ENCODE results near the gene NKD1.

Gene NKD1

DNA sequence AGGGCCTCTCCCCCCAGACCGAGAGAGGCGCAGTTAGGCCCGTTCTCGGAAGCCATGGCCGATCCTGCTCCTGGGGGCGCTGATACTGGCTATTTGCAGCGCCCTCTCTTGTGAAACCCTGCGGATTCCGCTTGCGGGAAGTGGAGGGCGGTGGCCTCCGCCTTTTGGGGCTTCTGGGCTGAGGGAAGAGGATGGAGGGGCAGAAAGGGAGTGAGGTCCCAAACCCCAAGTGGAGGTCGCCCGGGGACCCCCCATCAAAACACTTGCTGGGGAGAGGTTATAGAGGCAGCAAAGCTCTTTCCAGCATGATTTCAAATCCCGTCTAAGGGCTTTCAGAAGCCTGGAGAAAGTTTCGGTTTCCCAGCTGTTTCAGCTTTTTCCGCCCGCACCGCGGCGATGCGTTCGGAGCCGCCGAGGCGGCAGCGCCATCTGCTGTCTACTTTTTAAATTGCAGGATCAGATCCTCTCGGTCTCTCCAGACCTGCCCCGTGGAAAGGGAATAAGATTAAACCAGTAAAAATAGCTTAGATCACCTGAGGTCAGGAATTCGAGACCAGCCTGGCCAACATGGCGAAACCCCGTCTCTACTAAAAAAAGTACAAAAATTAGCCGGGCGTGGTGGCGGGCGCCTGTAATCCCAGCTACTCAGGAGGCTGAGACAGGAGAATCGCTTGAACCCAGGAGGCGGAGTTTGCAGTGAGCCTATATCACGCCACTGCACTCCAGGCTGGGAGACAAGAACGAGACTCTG is 117.1 kb downstream of the NKD1 start:
- TF ChIP-seq, protein P1, sequence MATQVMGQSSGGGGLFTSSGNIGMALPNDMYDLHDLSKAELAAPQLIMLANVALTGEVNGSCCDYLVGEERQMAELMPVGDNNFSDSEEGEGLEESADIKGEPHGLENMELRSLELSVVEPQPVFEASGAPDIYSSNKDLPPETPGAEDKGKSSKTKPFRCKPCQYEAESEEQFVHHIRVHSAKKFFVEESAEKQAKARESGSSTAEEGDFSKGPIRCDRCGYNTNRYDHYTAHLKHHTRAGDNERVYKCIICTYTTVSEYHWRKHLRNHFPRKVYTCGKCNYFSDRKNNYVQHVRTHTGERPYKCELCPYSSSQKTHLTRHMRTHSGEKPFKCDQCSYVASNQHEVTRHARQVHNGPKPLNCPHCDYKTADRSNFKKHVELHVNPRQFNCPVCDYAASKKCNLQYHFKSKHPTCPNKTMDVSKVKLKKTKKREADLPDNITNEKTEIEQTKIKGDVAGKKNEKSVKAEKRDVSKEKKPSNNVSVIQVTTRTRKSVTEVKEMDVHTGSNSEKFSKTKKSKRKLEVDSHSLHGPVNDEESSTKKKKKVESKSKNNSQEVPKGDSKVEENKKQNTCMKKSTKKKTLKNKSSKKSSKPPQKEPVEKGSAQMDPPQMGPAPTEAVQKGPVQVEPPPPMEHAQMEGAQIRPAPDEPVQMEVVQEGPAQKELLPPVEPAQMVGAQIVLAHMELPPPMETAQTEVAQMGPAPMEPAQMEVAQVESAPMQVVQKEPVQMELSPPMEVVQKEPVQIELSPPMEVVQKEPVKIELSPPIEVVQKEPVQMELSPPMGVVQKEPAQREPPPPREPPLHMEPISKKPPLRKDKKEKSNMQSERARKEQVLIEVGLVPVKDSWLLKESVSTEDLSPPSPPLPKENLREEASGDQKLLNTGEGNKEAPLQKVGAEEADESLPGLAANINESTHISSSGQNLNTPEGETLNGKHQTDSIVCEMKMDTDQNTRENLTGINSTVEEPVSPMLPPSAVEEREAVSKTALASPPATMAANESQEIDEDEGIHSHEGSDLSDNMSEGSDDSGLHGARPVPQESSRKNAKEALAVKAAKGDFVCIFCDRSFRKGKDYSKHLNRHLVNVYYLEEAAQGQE (IDR thresholded peaks at IDR 0.05; ENCODE audit: insufficient read depth in 1 of 2, low read depth in 2 of 2, low read length in 2 of 2), result no peak
- no peak for TF ChIP-seq TAF1 (IDR thresholded peaks at IDR 0.05; ENCODE audit: borderline replicate concordance, insufficient read depth, low read length)

DNA sequence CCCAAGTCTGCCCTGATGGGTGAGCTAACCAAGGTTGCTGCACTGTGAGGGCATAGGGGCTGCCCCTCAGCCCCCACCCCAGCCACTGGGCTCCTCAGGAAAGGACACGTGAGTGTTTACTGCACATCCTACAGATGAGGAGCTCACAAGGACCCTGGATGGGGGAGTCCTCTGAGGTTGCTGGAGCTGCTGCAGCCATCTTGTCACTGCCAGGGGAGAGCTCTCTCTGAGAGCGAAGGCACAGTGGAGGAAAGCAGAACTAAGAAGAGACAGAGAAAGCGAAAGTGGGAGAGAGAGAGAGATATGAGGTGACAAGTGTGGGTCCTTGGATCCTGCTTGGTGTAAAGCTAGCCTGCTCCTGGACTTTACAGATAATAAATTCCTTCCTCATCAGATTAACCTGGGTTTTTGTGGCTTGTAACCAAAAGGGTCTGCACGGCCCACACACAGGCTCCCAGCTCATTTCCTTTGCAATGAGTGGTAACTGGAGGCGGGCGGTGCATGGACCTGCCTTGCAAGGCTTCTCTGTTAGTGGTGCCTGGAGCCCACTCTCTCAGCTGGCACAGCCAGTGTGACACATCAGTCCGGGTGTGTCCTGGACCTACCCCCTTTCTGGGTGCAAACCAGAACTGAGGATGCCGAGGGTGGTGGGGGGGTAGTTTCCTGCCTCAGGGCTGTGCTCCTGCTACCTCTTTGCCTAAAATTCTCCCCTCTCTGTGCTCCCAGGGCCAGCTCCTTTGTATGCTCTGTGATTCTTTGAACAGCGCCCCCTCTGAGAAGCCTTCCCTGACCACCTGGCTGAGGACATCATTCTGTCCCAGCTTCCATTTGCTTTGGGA is 118.7 kb downstream of the NKD1 start:
- TF ChIP-seq, protein P1 (IDR thresholded peaks at IDR 0.05; ENCODE audit: insufficient read depth in 1 of 2, low read depth in 2 of 2, low read length in 2 of 2), result no peak
- TF ChIP-seq SIN3A (IDR thresholded peaks at IDR 0.05; ENCODE audit: borderline replicate concordance, insufficient read depth, low read length) (no peak), TAF1 (IDR thresholded peaks at IDR 0.05; ENCODE audit: borderline replicate concordance, insufficient read depth, low read length) (no peak), POLR2AphosphoS5 (IDR thresholded peaks at IDR 0.05; ENCODE audit: low read depth, low read length) (no peak), FOXP2 (optimal IDR thresholded peaks at IDR 0.05; ENCODE audit: borderline replicate concordance, extremely low read depth, extremely low read length, insufficient read depth) (no peak)

DNA sequence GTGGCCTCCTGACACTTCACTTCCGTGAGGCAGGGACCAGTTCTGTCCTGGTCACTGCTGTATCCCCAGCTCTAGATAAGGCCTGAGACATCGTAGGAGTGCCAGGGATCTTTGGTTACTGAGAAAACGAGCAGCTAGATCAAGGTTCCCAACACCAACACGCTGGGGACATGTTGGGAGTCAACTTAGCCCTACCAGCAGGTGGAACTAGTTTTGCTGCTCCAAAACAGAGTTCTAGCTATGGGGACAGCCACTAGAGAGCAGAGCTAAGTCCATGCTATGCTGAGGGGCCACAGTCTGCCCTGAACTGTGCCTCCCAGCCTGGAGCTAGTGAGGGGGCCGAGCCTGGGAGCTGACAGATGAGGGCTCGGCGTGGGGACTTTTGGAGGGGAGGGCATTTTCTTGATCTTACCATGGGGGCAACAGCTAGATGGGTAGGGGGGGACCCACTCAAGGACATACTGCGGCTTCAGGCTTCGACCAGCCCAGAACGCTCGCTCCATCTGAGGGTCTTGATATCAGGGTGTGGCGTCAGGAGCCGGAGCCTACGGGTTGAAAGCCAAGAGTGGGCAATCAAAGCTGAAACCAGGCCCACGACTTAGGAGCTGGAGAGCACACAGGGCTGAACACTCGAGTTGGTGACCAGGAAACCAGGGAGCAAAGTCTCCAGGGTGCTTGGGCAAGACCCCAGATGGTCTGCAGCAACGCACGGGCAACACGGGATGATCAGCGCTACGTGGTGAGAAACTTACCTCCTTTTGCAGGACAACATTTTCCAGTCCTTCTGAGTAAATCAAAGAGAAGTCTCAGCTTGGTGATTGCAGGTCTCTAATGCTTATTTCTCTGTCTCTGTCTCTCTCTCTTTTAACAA is 119.5 kb downstream of the NKD1 start:
- no peak for TF ChIP-seq POLR2AphosphoS5 (IDR thresholded peaks at IDR 0.05; ENCODE audit: low read depth, low read length)
- TF ChIP-seq TAF1 (IDR thresholded peaks at IDR 0.05; ENCODE audit: borderline replicate concordance, insufficient read depth, low read length), result no peak
- TF ChIP-seq, protein P1 (IDR thresholded peaks at IDR 0.05; ENCODE audit: insufficient read depth in 1 of 2, low read depth in 2 of 2, low read length in 2 of 2), result no peak
- no peak for TF ChIP-seq FOXP2 (optimal IDR thresholded peaks at IDR 0.05; ENCODE audit: borderline replicate concordance, extremely low read depth, extremely low read length, insufficient read depth)
- TF ChIP-seq SIN3A (IDR thresholded peaks at IDR 0.05; ENCODE audit: borderline replicate concordance, insufficient read depth, low read length), result no peak

DNA sequence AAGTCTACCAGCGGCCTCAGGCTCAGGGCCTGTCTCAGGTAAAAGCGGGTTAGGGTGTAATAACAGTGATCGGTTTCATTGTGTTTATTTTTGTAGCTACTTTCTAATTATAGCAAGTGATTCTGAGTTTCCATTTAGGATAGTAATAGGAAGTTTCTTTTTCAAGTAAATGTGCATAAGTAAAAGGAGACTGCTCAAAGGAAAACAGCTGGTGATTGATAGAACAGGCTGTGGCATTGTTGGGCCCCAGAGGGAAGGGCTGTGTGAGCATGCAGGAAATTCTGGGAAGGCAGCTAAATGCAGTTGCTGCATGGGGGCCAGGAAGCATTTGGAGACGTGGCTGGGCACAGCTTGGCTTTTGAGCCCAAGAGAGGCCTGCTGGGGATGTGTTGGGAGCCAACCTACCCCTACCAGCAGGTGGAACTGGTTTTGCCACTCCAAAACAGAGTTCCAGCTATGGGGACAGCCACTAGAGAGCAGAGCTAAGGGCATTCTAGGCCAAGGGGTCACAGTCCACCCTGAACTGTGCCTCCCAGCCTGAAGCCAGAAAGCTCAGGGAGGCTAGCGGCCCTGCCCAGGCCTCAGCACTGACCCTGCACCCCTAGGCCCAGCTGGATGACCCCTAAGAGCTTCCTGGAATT is 120.3 kb downstream of the NKD1 start:
- no peak for TF ChIP-seq FOXP2 (optimal IDR thresholded peaks at IDR 0.05; ENCODE audit: borderline replicate concordance, extremely low read depth, extremely low read length, insufficient read depth)
- no peak for TF ChIP-seq POLR2AphosphoS5 (IDR thresholded peaks at IDR 0.05; ENCODE audit: low read depth, low read length)
- no peak for TF ChIP-seq TAF1 (IDR thresholded peaks at IDR 0.05; ENCODE audit: borderline replicate concordance, insufficient read depth, low read length)
- TF ChIP-seq, protein P1 (IDR thresholded peaks at IDR 0.05; ENCODE audit: insufficient read depth in 1 of 2, low read depth in 2 of 2, low read length in 2 of 2), result no peak
- no peak for TF ChIP-seq SIN3A (IDR thresholded peaks at IDR 0.05; ENCODE audit: borderline replicate concordance, insufficient read depth, low read length)
